ENCODE data around the gene PKD2L1.

The PKD2L1 gene

GRCh38 chr10:100356067-100357017 lies 26.3 kb upstream of the PKD2L1 start:
- TF ChIP-seq ZBTB7A (IDR thresholded peaks at IDR 0.05; ENCODE audit: low read depth) (no peak), CEBPB (IDR thresholded peaks at IDR 0.05) (no peak), CREB1 (IDR thresholded peaks at IDR 0.05; ENCODE audit: low read depth) (no peak), MAX (IDR thresholded peaks at IDR 0.05) (no peak), FOXM1 (IDR thresholded peaks at IDR 0.05; ENCODE audit: borderline replicate concordance, low read depth) (no peak), NFIC (IDR thresholded peaks at IDR 0.05) (no peak), TAF1 (IDR thresholded peaks at IDR 0.05; ENCODE audit: low read depth) (no peak)

- TF ChIP-seq YY1 (IDR thresholded peaks at IDR 0.05; ENCODE audit: low read depth), result no peak
- TF ChIP-seq MAX (IDR thresholded peaks at IDR 0.05), result no peak
- no peak for TF ChIP-seq NFIC (IDR thresholded peaks at IDR 0.05)
- no peak for TF ChIP-seq CREB1 (IDR thresholded peaks at IDR 0.05; ENCODE audit: low read depth)
- TF ChIP-seq EP300 (IDR thresholded peaks at IDR 0.05; ENCODE audit: borderline replicate concordance), result no peak
- TF ChIP-seq USF1 (IDR thresholded peaks at IDR 0.05), result no peak
- no peak for TF ChIP-seq ZBTB7A (IDR thresholded peaks at IDR 0.05; ENCODE audit: low read depth)
- TF ChIP-seq TAF1 (IDR thresholded peaks at IDR 0.05; ENCODE audit: low read depth), result no peak
- no peak for TF ChIP-seq FOXM1 (IDR thresholded peaks at IDR 0.05; ENCODE audit: borderline replicate concordance, low read depth)
- TF ChIP-seq EGR1 (IDR thresholded peaks at IDR 0.05), result no peak
- no peak for TF ChIP-seq TCF12 (IDR thresholded peaks at IDR 0.05; ENCODE audit: low read depth)
- TF ChIP-seq RAD21 (IDR thresholded peaks at IDR 0.05; ENCODE audit: low read depth), result no peak
- TF ChIP-seq TEAD4 (IDR thresholded peaks at IDR 0.05), result no peak
Measured at GRCh38 chr10:100355086-100355485, 25.1 kb upstream of the PKD2L1 start.

GRCh38 chr10:100353770-100354485 lies 23.9 kb upstream of the PKD2L1 start:
- TF ChIP-seq USF1 (IDR thresholded peaks at IDR 0.05), result no peak
- TF ChIP-seq ZBTB7A (IDR thresholded peaks at IDR 0.05; ENCODE audit: low read depth), result no peak
- TF ChIP-seq NFIC (IDR thresholded peaks at IDR 0.05), result no peak
- TF ChIP-seq TEAD4 (IDR thresholded peaks at IDR 0.05), result no peak
- no peak for TF ChIP-seq MAX (IDR thresholded peaks at IDR 0.05)
- TF ChIP-seq TAF1 (IDR thresholded peaks at IDR 0.05; ENCODE audit: low read depth), result no peak
- no peak for TF ChIP-seq CEBPB (IDR thresholded peaks at IDR 0.05)
- TF ChIP-seq RAD21 (IDR thresholded peaks at IDR 0.05; ENCODE audit: low read depth), result no peak
- TF ChIP-seq FOXM1 (IDR thresholded peaks at IDR 0.05; ENCODE audit: borderline replicate concordance, low read depth), result no peak
- no peak for TF ChIP-seq TCF12 (IDR thresholded peaks at IDR 0.05; ENCODE audit: low read depth)

- no peak for TF ChIP-seq REST (IDR thresholded peaks at IDR 0.05; ENCODE audit: low read depth)
- no peak for TF ChIP-seq CREB1 (IDR thresholded peaks at IDR 0.05; ENCODE audit: low read depth)
- TF ChIP-seq MAX (IDR thresholded peaks at IDR 0.05), result no peak
- TF ChIP-seq ZBTB7A (IDR thresholded peaks at IDR 0.05; ENCODE audit: low read depth), result no peak
- TF ChIP-seq NFIC (IDR thresholded peaks at IDR 0.05), result no peak
- no peak for TF ChIP-seq RAD21 (IDR thresholded peaks at IDR 0.05; ENCODE audit: low read depth)
- no peak for TF ChIP-seq TEAD4 (IDR thresholded peaks at IDR 0.05)
- no peak for TF ChIP-seq TCF12 (IDR thresholded peaks at IDR 0.05; ENCODE audit: low read depth)
- no peak for TF ChIP-seq CEBPB (IDR thresholded peaks at IDR 0.05)
- no peak for TF ChIP-seq EP300 (IDR thresholded peaks at IDR 0.05; ENCODE audit: borderline replicate concordance)
- no peak for TF ChIP-seq EGR1 (IDR thresholded peaks at IDR 0.05)
- no peak for TF ChIP-seq TAF1 (IDR thresholded peaks at IDR 0.05; ENCODE audit: low read depth)
- no peak for TF ChIP-seq YY1 (IDR thresholded peaks at IDR 0.05; ENCODE audit: low read depth)
Measured at GRCh38 chr10:100350914-100351485, 21.0 kb upstream of the PKD2L1 start.

GRCh38 chr10:100349672-100350071 lies 19.6 kb upstream of the PKD2L1 start:
- no peak for TF ChIP-seq RAD21 (IDR thresholded peaks at IDR 0.05; ENCODE audit: low read depth)
- TF ChIP-seq EGR1 (IDR thresholded peaks at IDR 0.05), result no peak

GRCh38 chr10:100349087-100349486 lies 19.1 kb upstream of the PKD2L1 start:
- no peak for TF ChIP-seq CEBPB (IDR thresholded peaks at IDR 0.05)
- no peak for TF ChIP-seq EGR1 (IDR thresholded peaks at IDR 0.05)
- TF ChIP-seq FOXM1 (IDR thresholded peaks at IDR 0.05; ENCODE audit: borderline replicate concordance, low read depth), result no peak
- TF ChIP-seq USF1 (IDR thresholded peaks at IDR 0.05), result no peak
- TF ChIP-seq TAF1 (IDR thresholded peaks at IDR 0.05; ENCODE audit: low read depth), result no peak
- no peak for TF ChIP-seq REST (IDR thresholded peaks at IDR 0.05; ENCODE audit: low read depth)
- TF ChIP-seq EP300 (IDR thresholded peaks at IDR 0.05; ENCODE audit: borderline replicate concordance), result no peak
- no peak for TF ChIP-seq MAX (IDR thresholded peaks at IDR 0.05)
- TF ChIP-seq YY1 (IDR thresholded peaks at IDR 0.05; ENCODE audit: low read depth), result no peak
- TF ChIP-seq RAD21 (IDR thresholded peaks at IDR 0.05; ENCODE audit: low read depth), result no peak
- no peak for TF ChIP-seq NFIC (IDR thresholded peaks at IDR 0.05)
- no peak for TF ChIP-seq ZBTB7A (IDR thresholded peaks at IDR 0.05; ENCODE audit: low read depth)
- no peak for TF ChIP-seq TEAD4 (IDR thresholded peaks at IDR 0.05)

Data from Ishikawa (cell line).